ENCODE results near the gene PAXIP1.
"Not testable (repeated sequence)": the region's sequence is repeated elsewhere in the genome, so short reads cannot be mapped to it uniquely, and the experiment has no call there.

Gene PAXIP1

GRCh38 chr7:154943906-154944305 is 59.0 kb downstream of the PAXIP1 start:
- DNase-seq (ENCODE audit: low spot score), result no peak

- DNase-seq (ENCODE audit: low spot score), result no peak
Observed at GRCh38 chr7:154942691-154943090, 60.2 kb downstream of the PAXIP1 start.

- no peak for DNase-seq (ENCODE audit: low spot score)
Observed at GRCh38 chr7:154937837-154938236, 65.1 kb downstream of the PAXIP1 start.

- not testable (repeated sequence) for DNase-seq (ENCODE audit: low spot score)
Observed at GRCh38 chr7:154934353-154934952, 68.5 kb downstream of the PAXIP1 start.

- no peak for DNase-seq (ENCODE audit: low spot score)
Observed at GRCh38 chr7:154931906-154932305, 71.0 kb downstream of the PAXIP1 start.

- no peak for DNase-seq (ENCODE audit: low spot score)
Observed at GRCh38 chr7:154929006-154929726, 73.8 kb downstream of the PAXIP1 start.

- DNase-seq (ENCODE audit: low spot score), result peak; percentile 90
Observed at GRCh38 chr7:154928136-154929005, 74.6 kb downstream of the PAXIP1 start.

GRCh38 chr7:154927624-154928125 is 75.2 kb downstream of the PAXIP1 start:
- peak; percentile 65 for DNase-seq (ENCODE audit: low spot score)

GRCh38 chr7:154922472-154922871 is 80.5 kb downstream of the PAXIP1 start:
- DNase-seq (ENCODE audit: low spot score), result not testable (repeated sequence)

- DNase-seq (ENCODE audit: low spot score), result no peak
Observed at GRCh38 chr7:154919344-154920225, 83.3 kb downstream of the PAXIP1 start.

- DNase-seq (ENCODE audit: low spot score), result no peak
Observed at GRCh38 chr7:154918741-154919140, 84.2 kb downstream of the PAXIP1 start.

- no peak for DNase-seq (ENCODE audit: low spot score)
Observed at GRCh38 chr7:154918266-154918665, 84.7 kb downstream of the PAXIP1 start.

- DNase-seq (ENCODE audit: low spot score), result no peak
Observed at GRCh38 chr7:154917808-154918160, 85.1 kb downstream of the PAXIP1 start.

- DNase-seq (ENCODE audit: low spot score), result no peak
Observed at GRCh38 chr7:154916856-154917807, 85.8 kb downstream of the PAXIP1 start.

GRCh38 chr7:154916381-154916780 is 86.5 kb downstream of the PAXIP1 start:
- DNase-seq (ENCODE audit: low spot score), result no peak

- no peak for DNase-seq (ENCODE audit: low spot score)
Observed at GRCh38 chr7:154915600-154915999, 87.3 kb downstream of the PAXIP1 start.

GRCh38 chr7:154914996-154915380 is 87.9 kb downstream of the PAXIP1 start:
- DNase-seq (ENCODE audit: low spot score), result no peak

- no peak for DNase-seq (ENCODE audit: low spot score)
Observed at GRCh38 chr7:154914308-154914995, 88.5 kb downstream of the PAXIP1 start.

- peak; percentile 72 for DNase-seq (ENCODE audit: low spot score)
Observed at GRCh38 chr7:154913638-154914307, 89.2 kb downstream of the PAXIP1 start.
